H9 (cell line): Measurements from ENCODE around the gene GSTP1. TPM values are rescaled to one million over a fixed set of nuclear protein-coding genes. Genes with fewer than 3 reads are reported as not detected.

ENCODE experiments used
- DNase-seq: peaks from one replicate; pipeline ENCODE4 v3.0.0-alpha.2; 2017
- H2AFZ ChIP-seq: one replicate; pipeline ENCODE4 v1.6.1; 2013; ENCODE audit warnings: mild to moderate bottlenecking, low read length, control low read depth, moderate library complexity
- H2AK5ac ChIP-seq: 2 replicates; pipeline ENCODE4 v1.6.1; 2013; ENCODE audit warnings: low read length, control low read depth, mixed read lengths; ENCODE audit not compliant: insufficient read length
- H2BK120ac ChIP-seq: one replicate; pipeline ENCODE4 v1.6.1; 2013; ENCODE audit warnings: low read depth, mild to moderate bottlenecking, low read length, control low read depth, inconsistent platforms; ENCODE audit not compliant: poor library complexity, severe bottlenecking
- H2BK12ac ChIP-seq: 2 replicates; pipeline ENCODE4 v1.6.1; 2013; ENCODE audit warnings: low read length, control low read depth, mixed read lengths, low read depth; ENCODE audit not compliant: insufficient read length
- H2BK15ac ChIP-seq: 2 replicates; pipeline ENCODE4 v1.6.1; 2013; ENCODE audit warnings: low read depth, low read length, control low read depth
- H2BK20ac ChIP-seq: one replicate; pipeline ENCODE4 v1.6.1; 2013; ENCODE audit warnings: low read depth, mild to moderate bottlenecking, low read length, control low read depth, inconsistent platforms; ENCODE audit not compliant: poor library complexity, severe bottlenecking
- H2BK5ac ChIP-seq: 2 replicates; pipeline ENCODE4 v1.6.1; 2013; ENCODE audit warnings: low read length, control low read depth, mixed read lengths; ENCODE audit not compliant: insufficient read length
- H3K14ac ChIP-seq: 2 replicates; pipeline ENCODE4 v1.6.1; 2013; ENCODE audit warnings: low read length, control low read depth; ENCODE audit not compliant: insufficient read depth
- H3K18ac ChIP-seq: 2 replicates; pipeline ENCODE4 v1.6.1; 2013; ENCODE audit warnings: low read depth, mild to moderate bottlenecking, mixed read lengths, low read length, control low read depth; ENCODE audit not compliant: insufficient read length
- H3K23ac ChIP-seq: 2 replicates; pipeline ENCODE4 v1.6.1; 2013; ENCODE audit warnings: low read length, control low read depth, mixed read lengths, low read depth; ENCODE audit not compliant: insufficient read length
- H3K23me2 ChIP-seq: 2 replicates; pipeline ENCODE4 v1.6.1; 2013; ENCODE audit warnings: low read depth, mild to moderate bottlenecking, mixed read lengths, low read length, control low read depth; ENCODE audit not compliant: insufficient read length, poor library complexity, severe bottlenecking
- H3K27ac ChIP-seq: 2 replicates; pipeline ENCODE4 v1.5.1; 2013; ENCODE audit warnings: low read length, control low read depth, mixed read lengths, low read depth; ENCODE audit not compliant: insufficient read length
- H3K27me3 ChIP-seq: 2 replicates; pipeline ENCODE4 v1.6.1; 2013; ENCODE audit warnings: low read length, control low read depth, inconsistent platforms; ENCODE audit not compliant: insufficient read depth
- H3K4ac ChIP-seq: 2 replicates; pipeline ENCODE4 v1.6.1; 2013; ENCODE audit warnings: low read depth, mild to moderate bottlenecking, control low read depth, inconsistent platforms, low read length, moderate library complexity
- H3K4me1 ChIP-seq: 2 replicates; pipeline ENCODE4 v1.6.1; 2013; ENCODE audit warnings: low read length, control low read depth, inconsistent platforms; ENCODE audit not compliant: insufficient read depth
- H3K4me2 ChIP-seq: 2 replicates; pipeline ENCODE4 v1.6.1; 2013; ENCODE audit warnings: low read length, control low read depth, mixed read lengths; ENCODE audit not compliant: insufficient read length, insufficient read depth
- H3K56ac ChIP-seq: 2 replicates; pipeline ENCODE4 v1.6.1; 2013; ENCODE audit warnings: low read depth, mild to moderate bottlenecking, mixed read lengths, low read length, control low read depth; ENCODE audit not compliant: insufficient read length
- H3K79me1 ChIP-seq: 2 replicates; pipeline ENCODE4 v1.6.1; 2013; ENCODE audit warnings: low read depth, mild to moderate bottlenecking, moderate library complexity, low read length, control low read depth, inconsistent platforms; ENCODE audit not compliant: insufficient read depth, poor library complexity, severe bottlenecking
- H3K79me2 ChIP-seq: 2 replicates; pipeline ENCODE4 v1.6.1; 2013; ENCODE audit warnings: low read length, control low read depth, inconsistent platforms; ENCODE audit not compliant: insufficient read depth
- H3K9ac ChIP-seq: 2 replicates; pipeline ENCODE4 v1.6.1; 2013; ENCODE audit warnings: low read length, control low read depth, mixed read lengths; ENCODE audit not compliant: insufficient read length; ENCODE audit errors: extremely low read depth
- H3K9me3 ChIP-seq: one replicate; pipeline ENCODE4 v1.6.1; 2013; ENCODE audit warnings: low read depth, low read length, inconsistent platforms; ENCODE audit not compliant: control insufficient read depth
- H3T11ph ChIP-seq: one replicate; pipeline ENCODE4 v1.6.1; 2013; ENCODE audit warnings: mild to moderate bottlenecking, low read length, control low read depth, inconsistent platforms
- H4K20me1 ChIP-seq: one replicate; pipeline ENCODE4 v1.6.1; 2013; ENCODE audit not compliant: control insufficient read depth, insufficient read length, insufficient read depth
- H4K5ac ChIP-seq: 2 replicates; pipeline ENCODE4 v1.6.1; 2013; ENCODE audit warnings: low read depth, mild to moderate bottlenecking, mixed read lengths, low read length, control low read depth; ENCODE audit not compliant: insufficient read length
- H4K8ac ChIP-seq: replicated peaks from 2 replicates; pipeline ENCODE4 v1.6.1; 2013; ENCODE audit warnings: low read length, control low read depth, mixed read lengths, low read depth; ENCODE audit not compliant: insufficient read length
- H4K91ac ChIP-seq: 2 replicates; pipeline ENCODE4 v1.6.1; 2013; ENCODE audit warnings: low read depth, mild to moderate bottlenecking, moderate library complexity, mixed read lengths, low read length, control low read depth; ENCODE audit not compliant: insufficient read length
- H3K27ac Mint-ChIP-seq, 3 experiments: 2 replicates in 2 of 3; 3 replicates in 1 of 3; pipeline ENCODE4 v1.8.0; 2020 to 2021; ENCODE audit warnings: mixed read lengths in 3 of 3, mild to moderate bottlenecking in 1 of 3, moderate library complexity in 1 of 3
- H3K27me3 Mint-ChIP-seq: 2 replicates; pipeline ENCODE4 v1.8.0; 2021; ENCODE audit warnings: low read depth, mild to moderate bottlenecking, moderate library complexity, mixed read lengths
- H3K36me3 Mint-ChIP-seq, 3 experiments: 2 replicates in 2 of 3; 3 replicates in 1 of 3; pipeline ENCODE4 v1.8.0; 2020 to 2021; ENCODE audit warnings: low read depth in 3 of 3, mixed read lengths in 3 of 3; ENCODE audit not compliant: insufficient read depth in 1 of 3
- H3K4me1 Mint-ChIP-seq, 2 experiments: 2 replicates each; pipeline ENCODE4 v1.8.0; 2020; ENCODE audit warnings: mixed read lengths in 2 of 2
- H3K4me3 Mint-ChIP-seq, 2 experiments: 2 replicates in 1 of 2; 3 replicates in 1 of 2; pipeline ENCODE4 v1.8.0; 2020 to 2021; ENCODE audit warnings: mild to moderate bottlenecking in 2 of 2, mixed read lengths in 2 of 2, moderate library complexity in 1 of 2
- H3K9me3 Mint-ChIP-seq, 2 experiments: 2 replicates in 1 of 2; 3 replicates in 1 of 2; pipeline ENCODE4 v1.8.0; 2020; ENCODE audit warnings: mild to moderate bottlenecking in 2 of 2, mixed read lengths in 2 of 2, moderate library complexity in 1 of 2
- WGBS: extraction: QIAGEN DNeasy Blood & Tissue Kit; methylation state at CpG from one replicate; pipeline ENCODE4 v1.1.7; 2013; ENCODE audit warnings: missing lambda C conversion rate, low lambda C conversion rate, mixed read lengths; ENCODE audit not compliant: insufficient read length; ENCODE audit errors: extremely low coverage; 5-methylcytosine and 5-hydroxymethylcytosine counted together
- total RNA-seq: library from RNA; stranded (reverse); gene quantifications from 2 replicates; pipeline ENCODE4 v1.2.1, GENCODE V29; 2021
- TF ChIP-seq, protein P1 (sequence below): fragments of 200-600 bp; sonication (generic); conservative IDR thresholded peaks from 3 replicates; pipeline ENCODE4 v1.8.0; 2021; ENCODE audit warnings: antibody characterized with exemption, mild to moderate bottlenecking

The GSTP1 gene
- total RNA-seq, 1 experiment from 2014 or later, result 1,469 TPM

DNA sequence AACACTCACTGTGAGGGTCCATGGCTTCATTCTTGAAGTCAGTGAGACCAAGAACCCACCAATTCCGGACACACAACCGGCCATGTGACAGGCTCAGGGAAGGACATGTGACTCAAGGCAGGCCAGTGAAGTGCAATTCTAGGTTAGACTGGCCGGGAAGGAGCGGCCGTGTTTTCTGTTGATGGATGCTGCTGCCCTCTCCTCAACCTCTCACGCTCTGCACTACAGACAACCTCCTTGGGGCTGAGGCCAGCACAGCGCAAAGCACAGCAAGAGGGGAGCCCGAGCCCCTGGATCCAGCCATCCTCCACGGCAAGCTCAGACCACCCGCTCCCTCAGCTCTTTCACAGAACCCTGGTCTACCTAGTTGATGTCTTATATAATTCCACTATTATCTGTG is 43.4 kb downstream of the GSTP1 start:
- Histone ChIP-seq H3K23ac (no peak overlapping the region), H4K5ac (no peak overlapping the region), H3K23me2 (no peaks in the 10 kb centered on the region), H3K4me1 (no peaks in the 10 kb centered on the region; the same call in 1 of the 2 replicates), H4K91ac (no peak overlapping the region), H3K18ac (no peak overlapping the region), H4K20me1 (no peaks in the 10 kb centered on the region), H3K56ac (no peak overlapping the region), H2BK12ac (no peak overlapping the region), H2BK120ac (no peak overlapping the region), H3K79me1 (no peaks in the 10 kb centered on the region), H3K9ac (no peak overlapping the region), H3K27me3 (no peaks in the 10 kb centered on the region), H3K14ac (no peak overlapping the region), H3T11ph (no peak overlapping the region), H3K4ac (no peak overlapping the region), H3K9me3 (no peaks in the 10 kb centered on the region), H2BK15ac (no peak overlapping the region), H2BK5ac (no peak overlapping the region), H2AK5ac (no peak overlapping the region), H4K8ac (peak overlapping the region; percentile 6), H3K27ac (no peak overlapping the region), H3K4me2 (no peak overlapping the region), H3K79me2 (no peaks in the 10 kb centered on the region), H2BK20ac (no peak overlapping the region), H2AFZ (no peak overlapping the region)
- TF ChIP-seq, protein P1, sequence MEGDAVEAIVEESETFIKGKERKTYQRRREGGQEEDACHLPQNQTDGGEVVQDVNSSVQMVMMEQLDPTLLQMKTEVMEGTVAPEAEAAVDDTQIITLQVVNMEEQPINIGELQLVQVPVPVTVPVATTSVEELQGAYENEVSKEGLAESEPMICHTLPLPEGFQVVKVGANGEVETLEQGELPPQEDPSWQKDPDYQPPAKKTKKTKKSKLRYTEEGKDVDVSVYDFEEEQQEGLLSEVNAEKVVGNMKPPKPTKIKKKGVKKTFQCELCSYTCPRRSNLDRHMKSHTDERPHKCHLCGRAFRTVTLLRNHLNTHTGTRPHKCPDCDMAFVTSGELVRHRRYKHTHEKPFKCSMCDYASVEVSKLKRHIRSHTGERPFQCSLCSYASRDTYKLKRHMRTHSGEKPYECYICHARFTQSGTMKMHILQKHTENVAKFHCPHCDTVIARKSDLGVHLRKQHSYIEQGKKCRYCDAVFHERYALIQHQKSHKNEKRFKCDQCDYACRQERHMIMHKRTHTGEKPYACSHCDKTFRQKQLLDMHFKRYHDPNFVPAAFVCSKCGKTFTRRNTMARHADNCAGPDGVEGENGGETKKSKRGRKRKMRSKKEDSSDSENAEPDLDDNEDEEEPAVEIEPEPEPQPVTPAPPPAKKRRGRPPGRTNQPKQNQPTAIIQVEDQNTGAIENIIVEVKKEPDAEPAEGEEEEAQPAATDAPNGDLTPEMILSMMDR, result no peak
- Mint-ChIP-seq H3K36me3 (peaks cover 20 to 34% (median 31%) of the 10 kb centered on the region in 3 experiments), H3K9me3 (peaks cover 0 to 6% of the 10 kb centered on the region in 2 experiments; a peak in 3 of 5 replicates), H3K27me3 (peaks cover 12% of the 10 kb centered on the region), H3K4me1 (peaks cover 42 to 54% of the 10 kb centered on the region in 2 experiments), H3K27ac (peak overlapping the region in 2 of 3 experiments; percentile 14 to 97; a peak in 3 of 7 replicates), H3K4me3 (0 out of 5 replicates have a peak overlapping the region, but pooled peaks of 1 of the 2 experiments have one; percentile 62)
- peak; percentile 68 for DNase-seq
- no CpG with 5 or more reads among the region's 10 CpGs for WGBS
